Mononuclear cell (primary cell): ENCODE measurements around the gene UPB1. TPM values are rescaled to one million over a fixed set of nuclear protein-coding genes. Genes with fewer than 3 reads are reported as not detected.
"Not testable (repeated sequence)": the region's sequence is repeated elsewhere in the genome, so short reads cannot be mapped to it uniquely, and the experiment has no call there.

Experiments
- H3K27me3 ChIP-seq: 2 replicates; pipeline ENCODE4 v1.6.0; 2011; ENCODE audit warnings: low read length, control low read depth; ENCODE audit not compliant: insufficient read depth
- H3K4me1 ChIP-seq: 2 replicates; pipeline ENCODE4 v1.5.1; 2011; ENCODE audit warnings: mild to moderate bottlenecking, low read length, control low read depth; ENCODE audit not compliant: insufficient read depth
- H3K4me3 ChIP-seq: 2 replicates; pipeline ENCODE4 v1.5.1; 2011; ENCODE audit warnings: mild to moderate bottlenecking, low read length, moderate library complexity
- H3K9me3 ChIP-seq: 2 replicates; pipeline ENCODE4 v1.5.1; 2011; ENCODE audit warnings: low read depth, mild to moderate bottlenecking, control low read depth, low read length
- total RNA-seq: library from RNA; depleted of rRNA; stranded (reverse); fragments of >200 nt; gene quantifications from one replicate; pipeline ENCODE4 v1.2.3, GENCODE V29; 2012

The UPB1 gene
- total RNA-seq, 1 donor = 3.6 TPM

DNA sequence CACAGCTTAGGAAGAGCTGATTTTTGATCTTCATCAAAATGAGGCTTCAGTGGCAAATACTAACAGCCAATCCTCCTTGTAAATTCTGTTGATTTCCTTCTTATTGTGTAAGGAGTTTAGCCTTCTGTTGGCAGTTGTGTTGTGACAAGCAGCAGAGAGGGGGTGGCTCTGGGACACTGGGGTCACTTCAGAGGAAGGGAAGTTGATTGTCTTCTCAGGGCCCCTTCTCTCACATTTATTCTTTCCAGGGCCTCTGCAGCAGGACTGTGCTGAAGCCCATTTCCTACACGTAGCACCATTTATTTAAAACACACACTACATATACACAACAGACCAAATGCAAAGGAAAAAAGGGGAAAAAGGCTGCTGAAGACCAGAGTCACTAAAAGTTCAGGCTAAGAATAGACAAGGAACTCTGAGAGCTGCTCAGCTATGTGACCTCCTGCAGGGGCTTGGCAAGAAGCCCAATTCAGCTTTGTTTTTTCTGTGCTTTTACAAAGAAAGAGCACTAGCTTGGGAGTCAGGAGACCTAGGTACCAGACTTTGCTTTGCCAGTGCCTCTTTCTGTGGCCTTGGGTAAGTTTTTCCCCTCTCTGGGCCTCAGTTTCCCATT, 28.3 kb upstream of the UPB1 start:
- Histone ChIP-seq H3K9me3 (no peaks in the 10 kb centered on the region), H3K27me3 (no peaks in the 10 kb centered on the region), H3K4me3 (no peak overlapping the region), H3K4me1 (peaks cover 43% of the 10 kb centered on the region)

DNA sequence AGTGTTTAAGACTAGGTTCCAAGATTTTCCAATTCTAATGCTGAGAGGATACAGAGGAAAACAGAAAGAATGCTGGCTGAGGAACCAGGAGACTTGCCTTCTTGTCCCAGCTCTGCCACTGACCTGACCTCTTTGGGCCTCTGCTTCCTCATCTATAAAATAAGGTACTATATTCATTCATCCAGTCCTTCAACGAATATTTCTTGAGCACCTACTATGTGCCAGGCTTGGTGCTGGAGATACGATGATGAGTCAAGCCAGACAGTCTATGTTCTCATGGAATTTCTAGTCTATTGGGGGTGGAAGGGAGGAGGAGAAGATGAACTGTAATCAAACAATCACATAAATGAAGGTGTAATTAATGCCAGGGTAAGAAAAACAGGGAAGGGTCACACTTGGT, 27.8 kb upstream of the UPB1 start:
- no peaks in the 10 kb centered on the region for H3K27me3 ChIP-seq
- peaks cover 40% of the 10 kb centered on the region for H3K4me1 ChIP-seq
- H3K4me3 ChIP-seq = no peak overlapping the region
- H3K9me3 ChIP-seq = no peaks in the 10 kb centered on the region

DNA sequence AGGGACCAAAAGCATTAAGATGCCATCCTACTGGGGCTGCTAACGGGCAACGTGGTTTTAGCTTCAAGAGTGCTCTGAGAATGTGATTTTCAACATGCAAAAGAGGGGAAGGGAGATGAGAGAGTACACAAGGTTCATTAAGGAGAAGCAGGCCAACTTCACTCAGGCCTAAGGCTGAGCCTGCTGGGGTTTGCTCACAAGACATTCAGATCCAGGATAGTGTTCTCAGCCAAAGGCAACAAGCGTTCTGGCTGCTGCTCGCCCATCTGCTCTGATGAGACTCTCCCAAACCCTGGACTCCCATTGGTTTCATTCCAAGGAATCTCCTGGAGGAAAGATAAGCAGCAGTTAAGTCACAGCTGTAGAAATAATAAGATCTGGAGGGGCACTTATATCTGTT, 23.6 kb upstream of the UPB1 start:
- H3K4me3 ChIP-seq = no peak overlapping the region
- peaks cover 47% of the 10 kb centered on the region for H3K4me1 ChIP-seq
- no peaks in the 10 kb centered on the region for H3K9me3 ChIP-seq
- no peaks in the 10 kb centered on the region for H3K27me3 ChIP-seq

DNA sequence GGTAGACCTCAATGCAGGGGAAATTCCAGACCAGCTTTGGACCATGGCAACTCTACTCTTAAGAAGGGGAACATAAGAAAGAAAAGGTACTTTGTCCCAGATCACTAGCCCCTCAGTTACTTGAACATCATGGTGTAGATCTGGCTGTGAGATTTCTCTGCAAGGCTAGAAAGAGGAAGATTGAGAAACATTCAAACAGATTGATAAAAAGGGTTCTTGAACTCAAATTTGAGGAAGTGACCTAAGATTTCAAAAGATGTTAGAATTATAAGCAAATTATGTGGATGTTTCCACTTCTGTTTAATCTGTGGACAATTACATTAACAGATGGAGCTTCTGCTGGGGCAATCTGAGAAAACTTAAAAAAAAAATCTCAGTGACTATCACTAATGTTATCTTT, 21.8 kb upstream of the UPB1 start:
- H3K4me3 ChIP-seq = no peak overlapping the region
- no peaks in the 10 kb centered on the region for H3K9me3 ChIP-seq
- no peaks in the 10 kb centered on the region for H3K27me3 ChIP-seq
- H3K4me1 ChIP-seq = peaks cover 30% of the 10 kb centered on the region

DNA sequence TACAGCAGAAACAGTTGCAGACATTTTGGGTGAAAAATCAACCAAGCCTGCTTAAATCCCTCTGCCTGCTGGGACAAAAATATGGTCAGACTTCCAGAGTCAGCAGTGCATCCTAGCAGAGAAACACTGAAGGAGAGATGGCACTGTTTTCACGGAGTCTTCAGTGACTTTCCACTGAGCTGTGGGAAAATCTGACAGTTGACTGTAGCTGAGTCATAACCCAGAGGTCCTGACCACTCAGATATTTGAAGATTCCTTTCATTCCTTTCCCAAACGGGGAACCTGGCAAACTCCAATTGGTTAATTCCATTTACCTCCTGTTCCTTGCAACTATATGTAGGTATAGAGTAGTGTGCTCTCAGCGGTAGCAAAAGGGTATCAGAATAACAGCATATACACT, 20.9 kb upstream of the UPB1 start:
- Histone ChIP-seq H3K4me1 (peaks cover 30% of the 10 kb centered on the region), H3K9me3 (no peaks in the 10 kb centered on the region), H3K27me3 (no peaks in the 10 kb centered on the region), H3K4me3 (no peak overlapping the region)

DNA sequence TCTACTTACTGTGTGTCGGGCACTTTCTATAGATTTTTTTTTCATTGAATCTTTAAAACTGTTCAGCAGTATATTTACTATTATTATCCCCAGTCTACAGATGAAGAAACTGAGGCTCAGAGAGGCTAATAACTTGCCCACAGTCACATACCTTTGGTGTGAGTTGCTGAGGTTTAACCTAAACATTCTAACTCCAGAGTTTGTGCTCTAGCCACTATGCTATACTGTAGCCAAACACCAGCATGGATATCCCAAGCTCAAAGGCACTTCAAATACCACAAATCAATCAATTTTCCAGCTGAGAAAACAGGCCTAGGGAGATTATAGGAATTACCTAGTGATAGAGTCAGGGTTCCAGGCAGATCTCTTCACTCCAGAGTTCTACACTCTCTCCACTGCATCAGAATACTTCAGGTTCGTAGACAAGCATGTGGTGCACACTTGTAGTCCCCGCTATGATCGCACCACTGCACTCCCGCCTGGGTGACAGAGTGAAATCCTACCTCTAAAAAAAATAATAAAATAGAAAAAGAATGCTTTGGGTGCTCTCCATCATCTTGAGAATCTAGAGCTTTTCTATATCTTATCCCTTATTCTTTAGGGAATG, 20.4 kb upstream of the UPB1 start:
- Histone ChIP-seq H3K4me3 (no peak overlapping the region), H3K9me3 (no peaks in the 10 kb centered on the region), H3K27me3 (no peaks in the 10 kb centered on the region), H3K4me1 (peaks cover 30% of the 10 kb centered on the region)

DNA sequence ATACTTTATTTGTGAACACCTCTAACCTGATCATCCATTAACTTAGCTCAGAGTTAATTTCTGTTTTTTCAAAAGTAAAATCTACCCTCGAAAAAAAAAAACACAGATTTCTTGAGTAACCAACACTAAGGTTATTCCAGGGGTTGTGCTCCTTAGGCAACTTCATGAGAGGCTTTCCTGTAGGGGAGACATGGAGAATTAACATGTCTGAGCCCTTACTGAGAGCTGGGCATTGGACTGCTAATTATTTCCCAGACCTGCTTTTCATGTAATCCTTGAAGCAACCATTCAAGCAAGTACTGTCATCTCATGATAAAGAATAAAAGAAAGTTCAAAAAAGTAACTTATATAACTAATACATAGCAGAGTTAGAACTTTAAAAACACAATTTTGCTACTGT, 13.5 kb upstream of the UPB1 start:
- Histone ChIP-seq H3K4me3 (no peak overlapping the region), H3K27me3 (no peaks in the 10 kb centered on the region), H3K4me1 (peaks cover 49% of the 10 kb centered on the region), H3K9me3 (no peaks in the 10 kb centered on the region)

DNA sequence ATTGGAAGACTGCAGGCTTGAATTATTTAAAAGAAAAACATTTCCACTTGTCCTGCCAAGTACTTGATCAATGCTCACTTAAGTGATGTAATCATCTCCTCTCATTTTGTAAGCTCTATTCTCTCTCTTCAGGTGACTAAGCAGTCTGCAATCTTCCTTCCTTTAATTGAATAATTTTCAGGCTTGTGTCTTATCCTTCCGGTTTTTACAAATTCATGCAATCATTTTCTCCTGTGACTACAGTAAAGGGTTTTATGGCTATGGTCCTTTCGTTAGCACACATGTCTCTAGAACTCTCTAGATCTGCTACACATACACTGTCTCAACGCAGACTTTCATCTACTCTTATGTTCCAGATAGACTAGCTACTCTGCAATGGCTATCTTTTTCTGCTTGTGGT, 12.6 kb upstream of the UPB1 start:
- Histone ChIP-seq H3K4me1 (peaks cover 51% of the 10 kb centered on the region), H3K9me3 (no peaks in the 10 kb centered on the region), H3K4me3 (no peak overlapping the region)

DNA sequence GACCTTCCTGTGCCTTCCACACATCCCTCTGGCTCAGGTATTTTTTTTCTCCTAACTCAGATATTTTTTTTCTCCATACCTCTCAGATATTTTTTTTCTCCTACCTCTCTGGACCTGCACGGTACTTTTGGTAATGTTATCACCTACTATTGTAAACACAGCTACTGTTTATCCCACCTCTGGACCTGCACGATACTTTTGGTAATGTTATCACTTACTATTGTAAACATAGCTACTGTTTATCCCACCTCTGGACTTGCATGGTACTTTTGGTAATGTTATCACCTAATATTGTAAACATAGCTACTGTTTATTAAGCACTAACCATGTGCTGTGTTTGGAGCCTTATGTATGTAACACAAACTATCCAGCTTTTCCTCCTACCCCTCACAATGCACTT, 12.1 kb upstream of the UPB1 start:
- H3K4me1 ChIP-seq = peaks cover 51% of the 10 kb centered on the region
- no peak overlapping the region for H3K4me3 ChIP-seq
- no peaks in the 10 kb centered on the region for H3K27me3 ChIP-seq
- no peaks in the 10 kb centered on the region for H3K9me3 ChIP-seq

More for the DNA sequence above, 12.6 kb upstream of the UPB1 start:
- H3K27me3 ChIP-seq = no peaks in the 10 kb centered on the region

DNA sequence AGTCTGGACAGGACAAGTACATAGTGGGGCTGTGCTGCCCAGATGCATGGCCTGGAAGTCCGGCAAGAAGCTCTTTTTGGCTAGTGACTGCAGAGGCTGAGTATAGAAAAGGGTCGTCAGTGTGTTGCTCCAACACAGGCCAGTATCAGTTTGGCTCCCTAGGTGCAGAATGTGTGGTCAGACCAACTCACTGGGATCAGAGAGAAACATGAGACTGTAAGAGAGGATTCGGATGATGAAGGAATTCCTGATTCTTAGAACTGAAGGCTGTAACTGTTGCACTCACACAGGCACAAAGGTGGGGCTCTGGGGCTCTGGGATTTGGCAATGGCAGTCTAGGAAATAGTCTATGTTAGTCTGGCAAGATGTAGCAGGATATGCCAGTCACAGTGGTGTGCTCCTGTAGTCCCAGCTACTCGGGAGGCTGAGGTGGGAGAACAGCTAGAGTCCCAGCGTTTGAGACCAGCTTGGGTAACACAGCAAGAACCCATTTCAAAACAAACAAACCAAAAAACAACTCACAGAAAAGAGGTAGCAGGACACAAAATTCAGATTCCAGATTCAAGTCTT, 11.1 kb upstream of the UPB1 start:
- no peaks in the 10 kb centered on the region for H3K27me3 ChIP-seq
- no peak overlapping the region for H3K4me3 ChIP-seq
- peaks cover 51% of the 10 kb centered on the region for H3K4me1 ChIP-seq
- H3K9me3 ChIP-seq = no peaks in the 10 kb centered on the region

DNA sequence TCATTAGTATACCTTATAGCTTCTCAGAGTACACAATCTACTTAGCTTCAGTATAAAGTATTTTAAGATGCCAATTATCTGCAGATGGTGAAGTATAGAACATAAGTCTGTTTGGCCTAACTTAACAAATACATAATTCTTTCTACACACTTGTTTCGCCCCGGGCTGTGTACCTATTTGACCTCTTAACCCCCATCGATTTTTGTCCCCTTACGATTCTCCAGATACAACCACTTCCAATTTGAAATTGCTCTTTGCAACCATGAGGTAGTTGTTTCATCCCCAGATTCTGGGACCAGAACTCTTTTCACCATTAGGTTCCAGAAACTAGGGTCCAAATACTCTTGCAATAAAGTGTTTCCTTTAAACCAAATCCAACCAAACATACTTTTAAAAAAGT, 10.0 kb upstream of the UPB1 start:
- Histone ChIP-seq H3K27me3 (no peaks in the 10 kb centered on the region), H3K4me1 (peaks cover 51% of the 10 kb centered on the region), H3K4me3 (no peak overlapping the region), H3K9me3 (no peaks in the 10 kb centered on the region)

DNA sequence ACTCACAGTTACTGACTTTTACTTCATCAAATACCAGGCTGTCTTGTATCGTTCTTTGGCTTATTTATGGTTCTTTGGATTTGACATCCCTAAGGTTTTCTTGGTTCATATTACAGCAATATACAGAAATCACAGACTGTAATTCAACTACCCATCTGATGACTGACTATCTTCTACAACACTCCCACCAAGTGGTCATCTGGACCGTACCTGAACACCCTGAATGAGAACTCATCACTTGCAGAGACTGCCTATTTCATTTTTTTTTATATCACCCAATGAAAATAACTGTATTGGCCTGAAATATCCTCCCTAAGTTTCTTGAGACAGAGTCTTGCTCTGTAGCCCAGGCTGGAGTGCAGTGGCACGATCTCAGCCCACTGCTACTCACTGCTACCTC, 9.5 kb upstream of the UPB1 start:
- Histone ChIP-seq H3K9me3 (no peaks in the 10 kb centered on the region), H3K27me3 (no peaks in the 10 kb centered on the region), H3K4me1 (peaks cover 51% of the 10 kb centered on the region), H3K4me3 (no peak overlapping the region)

DNA sequence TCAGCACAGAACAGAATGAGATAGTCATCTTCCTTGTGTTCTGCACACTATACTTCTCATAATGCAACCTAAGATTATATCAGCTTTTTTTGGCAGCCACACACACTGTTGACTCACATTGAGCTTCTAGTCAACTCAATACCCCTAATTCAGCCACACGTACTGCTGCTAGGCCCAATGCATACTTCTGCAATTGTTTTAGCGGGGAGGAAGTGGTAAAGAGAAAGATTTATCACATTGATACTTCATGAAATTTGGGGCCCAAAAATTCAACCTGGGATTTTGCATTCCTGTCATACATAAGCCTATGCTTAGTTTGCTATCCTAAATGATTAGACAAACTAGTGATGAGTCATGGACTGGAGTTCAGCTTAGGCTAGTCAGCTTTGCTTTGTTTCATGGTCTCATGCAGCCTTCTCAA, 8.6 kb upstream of the UPB1 start:
- Histone ChIP-seq H3K27me3 (no peaks in the 10 kb centered on the region), H3K4me3 (no peak overlapping the region), H3K9me3 (no peaks in the 10 kb centered on the region), H3K4me1 (peaks cover 43% of the 10 kb centered on the region)

DNA sequence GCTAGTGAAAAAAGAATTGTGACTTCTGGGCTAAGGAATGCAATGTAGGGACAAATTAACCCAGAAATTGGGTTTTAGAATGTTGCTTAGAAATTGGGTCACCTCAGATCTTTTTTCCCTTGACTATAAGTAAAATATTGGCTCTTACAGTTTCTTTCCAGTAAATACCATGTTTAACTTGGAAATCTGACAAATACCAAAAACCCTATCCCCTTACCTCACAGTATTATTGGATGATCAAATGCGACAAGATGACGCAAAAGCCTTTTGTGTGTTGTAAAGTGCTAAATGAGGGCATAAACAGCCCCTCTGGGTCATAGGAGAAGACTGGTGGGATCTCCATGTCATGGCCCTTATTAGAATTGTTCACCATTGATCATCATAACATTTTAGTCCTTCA, 6.1 kb upstream of the UPB1 start:
- Histone ChIP-seq H3K4me1 (peaks cover 21% of the 10 kb centered on the region), H3K9me3 (no peaks in the 10 kb centered on the region), H3K4me3 (no peak overlapping the region), H3K27me3 (peaks cover 7% of the 10 kb centered on the region)

DNA sequence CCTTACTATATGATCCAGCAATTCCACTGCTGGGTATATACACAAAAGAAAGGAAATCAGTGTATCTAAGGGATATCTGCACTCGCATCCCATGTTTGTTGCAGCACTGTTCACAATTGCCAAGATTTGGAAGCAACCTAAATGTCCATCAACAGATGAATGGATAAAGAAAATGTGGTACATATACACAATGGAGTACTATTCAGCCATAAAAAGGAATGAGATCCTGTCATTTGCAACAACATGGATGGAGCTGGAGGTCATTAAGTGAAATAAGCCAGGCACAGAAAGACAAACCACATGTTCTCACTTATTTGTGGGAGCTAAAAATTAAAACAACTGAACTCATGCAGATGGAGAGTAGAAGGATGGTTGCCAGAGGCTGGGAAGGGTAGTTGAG, 5.7 kb upstream of the UPB1 start:
- not testable (repeated sequence) for H3K4me3 ChIP-seq, H3K9me3 ChIP-seq
- peaks cover 11% of the 10 kb centered on the region for H3K27me3 ChIP-seq
- H3K4me1 ChIP-seq = peaks cover 18% of the 10 kb centered on the region

DNA sequence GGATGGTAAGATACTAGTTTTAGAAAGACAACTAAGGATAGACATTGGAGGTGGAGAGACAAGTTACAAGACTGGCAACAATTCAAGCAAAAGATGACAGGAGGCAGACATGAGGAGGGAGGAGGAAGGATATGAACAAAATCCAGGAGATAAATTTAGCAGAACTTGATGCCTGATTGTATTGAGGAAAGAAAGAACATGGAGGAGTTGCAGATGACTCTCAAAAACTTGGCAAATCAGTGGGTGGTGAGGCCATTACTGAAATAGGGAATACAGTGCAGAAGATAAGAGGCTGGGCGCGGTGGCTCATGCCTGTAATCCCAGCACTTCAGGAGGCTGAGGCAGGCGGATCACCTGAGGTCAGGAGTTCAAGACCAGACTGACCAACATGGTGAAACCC, 2.7 kb upstream of the UPB1 start:
- Histone ChIP-seq H3K4me1 (peaks cover 10% of the 10 kb centered on the region), H3K27me3 (peaks cover 22% of the 10 kb centered on the region), H3K4me3 (no peak overlapping the region), H3K9me3 (no peaks in the 10 kb centered on the region)
